Stimulated activated CD4-positive, alpha-beta T cell treated with anti-CD3 and anti-CD28 coated beads, Interleukin-1b, Interleukin-23, amount 100 ng/mL, for 1 hour (primary cell): ENCODE results near the gene PNPLA2.

ENCODE experiments used
- DNase-seq, 2 donors: peaks; one replicate each; pipeline ENCODE4 v3.0.0-alpha.2; 2020; ENCODE audit warnings: low read depth in 2 of 2

Gene PNPLA2

DNA sequence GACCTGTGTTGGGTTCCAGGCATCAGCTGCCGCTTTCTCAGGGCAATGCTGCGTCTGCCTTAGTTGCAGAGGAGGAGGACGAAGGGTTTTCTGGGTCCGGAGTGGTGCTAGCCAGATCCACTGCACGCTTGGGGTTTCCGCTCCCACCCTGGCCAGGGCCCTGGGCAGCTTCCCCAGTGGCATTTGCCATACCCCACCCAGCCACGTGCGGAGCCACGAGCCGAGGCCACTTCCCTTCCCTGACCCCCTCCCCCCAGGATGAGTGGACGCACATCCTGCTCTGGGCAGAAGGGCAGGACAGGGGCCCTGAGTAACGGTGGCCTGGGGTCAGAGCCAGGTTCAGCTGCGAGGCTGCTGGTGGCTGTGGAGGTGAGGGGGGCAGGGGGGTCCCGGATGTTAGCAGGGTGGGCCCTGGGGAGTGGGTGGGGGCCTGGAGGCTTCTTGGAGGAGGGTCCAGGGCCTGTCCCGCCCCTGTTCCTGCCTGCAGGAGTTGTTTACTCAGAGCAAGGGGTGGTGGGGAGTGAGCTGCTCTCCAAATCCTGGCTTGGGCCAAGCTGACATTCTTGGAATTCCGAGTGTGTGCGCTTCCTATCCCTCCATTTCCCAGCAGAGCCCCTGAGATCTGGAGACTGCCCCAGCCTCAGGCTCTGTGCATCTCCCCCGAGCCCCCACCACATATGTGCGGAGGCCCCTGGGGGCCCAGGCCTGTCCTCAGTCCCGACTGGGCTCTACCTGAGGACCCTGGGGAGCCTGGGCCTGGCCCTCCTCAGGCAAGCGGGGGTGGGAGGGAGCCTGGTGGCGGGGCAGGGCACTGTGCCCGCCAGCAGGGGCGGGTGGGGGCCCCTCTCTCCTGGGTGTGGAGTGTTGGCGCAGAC, 25.3 kb downstream of the PNPLA2 start:
- no peak for DNase-seq

DNA sequence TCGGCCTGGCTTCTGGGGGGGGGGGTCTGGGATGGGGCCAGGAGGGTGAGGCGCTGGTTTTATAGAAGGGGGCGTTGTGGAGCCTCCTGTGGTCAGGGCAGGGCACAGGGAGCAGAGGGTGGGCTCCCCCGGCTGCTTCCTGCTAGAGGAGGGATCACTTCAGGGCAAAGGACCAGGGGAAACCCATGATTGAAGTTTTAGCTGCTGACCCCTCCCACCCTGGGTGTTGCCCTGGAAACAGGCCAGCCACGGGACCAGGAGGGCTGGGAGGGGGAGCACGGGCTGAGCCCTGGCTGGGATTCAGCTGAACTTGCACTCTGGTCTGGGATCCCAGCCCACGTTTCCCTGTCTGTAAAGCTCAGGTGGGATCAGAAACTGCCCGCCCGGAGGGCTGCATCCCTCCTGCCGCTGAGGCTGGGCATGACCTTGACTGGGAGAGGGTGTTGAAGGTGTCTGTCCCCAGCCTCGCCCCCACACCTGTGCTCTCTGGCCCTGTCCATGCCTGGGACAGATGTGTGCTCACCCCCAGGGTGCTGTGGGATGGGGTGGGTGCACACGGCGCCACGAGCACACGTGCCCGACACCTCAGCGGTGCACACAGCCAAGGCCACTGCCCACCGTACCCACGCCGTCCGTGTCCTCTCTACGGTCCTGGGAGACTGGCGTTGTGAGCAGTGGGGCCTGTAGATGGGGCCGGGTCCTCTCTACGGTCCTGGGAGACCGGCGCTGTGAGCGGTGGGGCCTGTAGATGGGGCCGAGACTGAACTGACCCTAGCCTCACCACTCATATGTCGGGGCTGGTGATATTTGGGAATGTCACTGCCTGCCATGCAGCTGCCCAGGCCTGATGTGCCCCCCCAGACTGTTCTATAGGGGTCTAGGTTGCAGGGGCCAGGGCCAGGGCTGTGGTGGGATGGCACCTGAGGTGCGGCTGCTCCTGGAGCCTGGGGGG, 26.3 kb downstream of the PNPLA2 start:
- no peak for DNase-seq

DNA sequence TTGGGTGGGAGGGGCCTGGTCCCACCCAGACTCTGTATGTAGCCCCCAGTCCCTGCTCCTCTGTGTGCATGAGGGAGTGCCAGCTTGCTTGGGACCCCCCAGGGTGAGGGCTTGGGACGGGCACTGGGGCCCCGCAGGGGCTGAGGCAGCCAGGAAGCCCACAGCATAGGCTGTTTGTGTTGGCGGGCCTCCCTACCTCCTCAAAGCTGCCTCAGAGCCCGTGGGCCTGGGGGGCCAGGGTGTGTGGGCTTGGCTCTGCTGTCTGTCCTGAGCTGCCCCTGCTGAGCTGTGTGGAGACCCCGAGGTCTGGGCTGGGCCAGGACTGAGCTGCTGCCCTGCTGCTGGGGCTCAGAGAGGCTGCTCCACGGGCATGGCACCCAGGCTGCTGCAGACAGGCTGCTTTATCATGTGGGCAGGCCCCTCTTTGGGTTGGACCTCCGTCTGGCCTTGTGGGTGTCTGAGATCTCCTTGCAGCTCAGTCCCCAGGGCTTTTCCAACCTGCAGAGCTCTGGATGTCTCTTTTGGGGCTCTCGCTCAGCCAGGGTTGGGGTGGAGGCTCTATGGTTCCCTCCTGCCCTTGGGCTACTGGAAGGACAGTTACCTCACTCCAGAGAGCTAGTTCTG, 27.3 kb downstream of the PNPLA2 start:
- DNase-seq = no peak

DNA sequence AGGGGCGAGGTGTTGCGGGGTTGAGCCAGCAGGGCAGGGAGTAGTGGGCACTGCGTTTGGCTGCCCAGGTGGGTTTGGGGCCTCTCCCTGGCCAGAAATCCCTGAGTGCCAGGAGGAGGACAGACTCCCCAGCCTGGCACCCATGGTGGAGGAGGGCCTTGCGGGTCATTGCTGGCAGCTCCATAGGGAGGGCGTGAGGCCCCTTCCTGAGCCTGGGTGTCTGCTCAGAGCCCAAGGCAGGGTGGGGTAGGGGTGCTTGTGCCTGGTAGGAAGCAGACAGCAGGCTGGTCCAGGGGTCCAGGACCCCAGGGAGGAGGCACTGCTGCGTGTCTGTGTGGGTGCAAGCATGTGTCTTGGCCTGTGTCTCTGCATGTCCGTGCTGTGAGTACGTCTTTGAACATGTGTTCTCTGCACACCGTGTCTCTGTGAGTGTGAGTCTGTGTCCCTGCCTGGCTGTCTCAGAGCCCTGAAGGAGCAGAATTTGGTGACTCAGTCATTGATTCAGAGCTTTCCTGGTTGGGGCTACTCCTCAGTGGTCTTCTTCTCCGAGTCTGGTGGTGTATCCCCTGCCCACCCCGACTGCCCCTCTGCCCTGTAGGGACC, 27.9 kb downstream of the PNPLA2 start:
- no peak for DNase-seq

DNA sequence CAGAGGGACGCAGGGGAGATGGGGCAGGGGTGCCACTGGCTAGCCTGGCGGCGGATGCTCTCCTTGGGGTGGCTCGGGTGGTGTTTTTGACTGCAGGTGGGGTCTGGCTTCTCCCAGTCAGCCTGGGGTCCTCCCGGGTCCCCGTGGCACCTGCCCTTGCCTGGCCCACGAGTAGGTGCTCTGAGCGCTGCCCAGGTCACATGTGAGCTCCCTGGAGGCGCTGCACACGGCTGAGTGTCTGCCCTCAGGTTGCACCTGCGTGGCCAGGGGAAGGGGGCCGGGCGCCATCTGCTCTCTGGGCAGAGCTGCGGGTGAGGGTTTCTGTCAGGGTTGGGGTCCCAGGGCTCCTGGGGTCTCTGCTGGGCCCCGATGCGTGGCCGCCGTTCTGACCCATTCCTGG, 29.2 kb downstream of the PNPLA2 start:
- no peak for DNase-seq

DNA sequence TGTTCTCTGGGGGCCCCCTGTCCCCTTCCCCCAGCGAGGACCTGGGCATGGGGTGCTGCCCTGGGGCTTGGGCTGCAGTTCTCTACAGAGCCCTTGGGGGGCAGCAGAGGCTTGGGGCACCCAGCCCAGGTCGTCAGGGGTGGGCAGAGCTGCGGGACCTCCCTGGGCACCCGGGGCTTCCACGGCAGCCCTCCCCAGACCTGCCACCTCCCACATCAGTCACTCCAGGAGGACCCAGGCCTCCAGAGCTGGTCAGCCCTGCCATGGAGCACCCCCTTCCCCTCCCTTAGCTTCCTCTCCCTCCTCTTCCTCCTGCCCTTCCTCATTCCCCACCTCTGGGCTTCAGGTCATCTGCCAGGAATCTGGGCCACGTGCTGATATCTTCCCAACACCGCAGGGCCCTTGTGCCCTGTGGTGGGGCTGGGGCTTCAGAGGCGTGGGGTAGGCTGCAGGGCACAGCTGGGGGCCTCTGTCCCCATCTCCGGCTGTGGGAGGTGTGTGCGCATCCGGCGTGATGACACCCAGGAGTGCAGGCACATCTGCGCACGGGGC, 29.7 kb downstream of the PNPLA2 start:
- DNase-seq = peak; percentile 27 to 58

DNA sequence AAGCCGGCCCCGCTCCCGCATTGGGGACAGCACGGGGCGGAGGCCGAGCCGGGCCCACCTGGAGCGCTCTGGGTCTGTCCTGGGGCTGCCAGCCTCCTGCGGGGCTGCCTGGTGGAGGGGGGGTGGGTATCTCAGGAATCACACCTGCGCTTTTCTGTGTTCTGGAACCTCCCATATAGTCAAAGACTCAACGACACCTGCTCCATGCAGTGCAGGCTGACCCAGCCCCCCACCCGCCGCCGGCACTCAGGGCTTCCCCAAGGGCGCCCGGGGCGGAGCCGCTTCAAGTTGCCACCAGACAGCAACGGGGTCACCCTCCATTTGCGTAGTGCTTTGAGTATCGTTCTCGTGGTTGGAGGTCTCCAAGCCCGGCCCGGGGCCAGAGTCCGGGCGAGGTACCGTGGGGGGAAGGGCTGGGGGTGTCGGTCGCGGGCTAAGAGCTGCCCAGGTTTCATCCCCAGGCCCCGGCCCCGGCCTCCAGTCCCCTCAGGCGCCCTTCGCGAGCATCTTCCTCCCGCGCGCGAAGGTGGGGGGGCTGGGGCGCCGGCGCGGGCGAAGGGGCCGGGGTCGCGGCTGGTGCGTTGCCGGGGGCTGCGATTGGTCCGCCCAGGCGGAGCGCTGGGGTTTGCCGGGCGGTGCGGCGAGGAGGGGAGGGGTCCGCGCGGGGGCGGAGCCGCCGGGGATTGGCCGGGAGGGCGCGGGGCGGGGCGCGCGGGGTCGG, 30.6 kb downstream of the PNPLA2 start:
- DNase-seq = no peak

DNA sequence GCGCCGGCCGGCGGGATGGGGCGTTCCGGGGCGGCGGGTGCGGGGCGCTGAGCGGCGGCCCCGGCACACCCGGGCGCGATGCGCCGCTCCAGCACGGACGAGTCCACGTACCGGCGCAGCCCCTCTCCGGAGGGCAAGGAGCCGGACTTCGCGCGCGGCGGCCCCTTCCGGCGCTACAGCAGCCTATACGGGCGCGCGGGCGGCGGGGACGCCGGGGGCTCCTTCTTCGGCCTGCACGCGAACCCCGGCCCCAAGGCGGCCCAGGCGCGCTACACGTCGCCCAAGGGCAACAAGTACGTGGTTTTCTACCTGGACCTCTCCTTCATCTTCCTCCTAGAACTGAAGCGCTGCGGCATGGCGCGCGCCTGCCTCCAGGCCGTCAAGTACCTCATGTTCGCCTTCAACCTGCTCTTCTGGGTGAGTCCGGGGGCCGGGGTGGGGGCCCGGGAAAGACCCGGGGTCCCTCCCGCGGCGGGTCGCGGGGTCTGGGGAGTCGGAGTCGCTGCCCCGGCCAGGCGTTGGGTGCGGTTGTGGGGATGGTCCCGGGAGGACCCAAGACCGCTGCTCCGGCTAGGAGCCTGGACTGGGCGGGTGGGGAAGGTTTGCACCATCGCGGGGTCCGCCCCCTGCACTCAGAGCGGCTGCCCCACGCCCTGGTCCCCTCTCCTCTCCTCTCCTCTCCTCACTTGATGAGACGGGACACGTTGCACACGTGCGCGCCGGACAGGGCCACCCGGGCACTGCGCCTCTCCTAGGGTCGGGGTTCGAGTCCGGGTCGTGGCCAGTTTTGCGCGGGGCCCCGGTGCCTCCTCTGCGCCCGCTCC, 31.4 kb downstream of the PNPLA2 start:
- no peak for DNase-seq

DNA sequence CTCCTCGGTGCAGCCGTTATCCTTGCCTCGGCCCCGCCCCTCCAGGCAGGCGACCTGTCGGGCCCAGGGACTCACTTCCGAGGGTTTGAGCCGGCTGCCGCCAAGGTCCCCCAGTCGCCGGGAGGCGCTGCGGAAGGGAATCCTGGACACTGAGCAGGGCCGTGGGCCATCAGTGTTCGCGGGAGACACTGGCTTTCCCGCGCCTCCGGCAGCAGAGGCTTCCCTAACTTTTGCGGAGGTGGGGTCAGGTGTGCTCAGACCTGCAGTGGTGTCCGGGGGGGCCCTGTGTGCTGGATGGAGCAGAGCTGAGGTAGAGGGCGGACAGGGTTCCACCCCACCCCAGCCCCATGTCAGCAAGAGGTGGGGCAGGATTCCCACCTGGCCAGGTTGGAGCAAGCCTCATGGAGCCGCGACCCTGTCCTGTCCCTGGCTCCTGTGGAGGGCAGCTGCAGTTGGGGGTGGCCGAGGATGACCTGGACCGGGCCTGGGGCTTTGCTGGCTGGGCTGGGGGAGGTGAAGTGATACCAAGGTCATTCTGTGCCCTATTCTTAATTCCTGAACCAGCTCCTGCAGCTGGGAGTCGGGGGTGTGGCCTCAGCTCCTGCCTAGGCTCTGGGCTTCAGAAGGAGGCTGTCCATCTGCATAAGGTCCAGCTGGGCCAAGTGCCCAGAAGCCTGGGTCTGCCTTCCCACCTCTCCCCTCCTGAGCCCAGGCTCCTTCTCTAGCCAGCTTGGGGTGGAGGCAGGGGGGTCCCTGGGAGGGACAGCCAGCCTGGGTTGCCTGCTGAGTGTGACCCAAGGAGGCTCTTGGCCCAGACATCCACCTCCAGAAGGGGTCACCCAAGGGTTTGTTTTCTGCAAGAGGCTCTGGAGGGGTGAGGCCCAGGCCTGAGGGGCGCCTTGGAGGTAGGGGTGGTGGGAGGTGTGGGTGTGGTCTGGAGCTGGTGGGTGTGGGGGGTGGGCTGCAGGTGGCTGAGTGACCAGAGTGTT, 32.4 kb downstream of the PNPLA2 start:
- no peak for DNase-seq

DNA sequence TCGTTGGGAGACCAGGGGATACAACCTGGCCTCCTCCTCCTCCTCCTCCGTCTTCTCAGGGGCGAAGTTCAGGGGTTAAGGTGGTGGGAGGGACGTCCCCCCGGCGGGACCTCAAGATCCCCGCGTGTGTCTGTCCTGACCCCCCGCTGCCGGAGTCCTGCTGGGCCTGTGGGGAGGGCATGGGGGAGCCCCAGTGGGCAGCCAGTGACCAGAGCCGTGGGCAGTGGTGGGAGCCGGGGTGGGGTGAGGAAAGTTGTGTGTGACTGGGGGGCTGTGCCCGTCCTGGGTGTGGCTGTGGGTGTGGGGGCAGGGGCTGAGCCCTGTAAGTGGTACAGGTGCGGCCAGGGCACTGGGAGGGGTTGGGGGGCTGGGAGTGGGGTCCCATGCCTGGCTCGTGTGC, 34.0 kb downstream of the PNPLA2 start:
- DNase-seq = no peak

DNA sequence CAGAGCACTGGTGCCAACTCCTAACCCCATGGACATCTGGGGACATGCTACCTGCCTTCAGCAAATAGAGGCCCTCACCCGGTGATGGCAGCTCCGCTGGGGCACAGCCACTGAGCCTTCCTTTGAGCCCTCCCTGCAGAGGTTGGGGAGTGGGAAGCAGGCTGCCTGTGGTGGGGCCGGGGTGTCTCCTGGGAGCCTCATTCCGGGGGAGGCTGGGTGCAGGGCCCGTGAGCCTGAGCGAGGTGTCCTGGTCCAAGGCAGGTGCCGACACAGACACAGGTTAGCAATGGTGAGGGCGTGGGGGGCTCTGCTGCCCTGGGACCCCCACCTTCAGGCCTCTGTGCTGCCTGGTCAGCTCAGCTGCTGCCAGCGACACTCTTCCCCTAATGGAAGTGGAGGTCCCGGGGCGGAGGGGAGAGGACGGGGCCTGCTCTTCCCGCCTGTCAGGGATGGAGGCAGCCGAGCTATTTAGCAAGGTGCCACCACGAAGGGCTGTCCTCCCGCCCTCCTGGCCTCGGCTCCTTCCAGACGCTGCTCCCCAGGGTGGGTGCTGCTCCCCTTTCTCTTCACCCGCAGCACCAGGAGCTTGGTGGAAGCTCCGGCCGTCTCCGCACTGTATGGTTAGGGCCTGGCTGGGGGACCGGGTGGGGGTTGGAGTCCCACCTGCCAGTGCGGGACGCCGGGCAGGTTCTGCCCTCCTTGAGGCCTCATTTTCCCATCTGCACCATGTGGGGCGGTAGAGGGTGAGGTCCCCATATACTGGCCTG, 35.2 kb downstream of the PNPLA2 start:
- no peak for DNase-seq

DNA sequence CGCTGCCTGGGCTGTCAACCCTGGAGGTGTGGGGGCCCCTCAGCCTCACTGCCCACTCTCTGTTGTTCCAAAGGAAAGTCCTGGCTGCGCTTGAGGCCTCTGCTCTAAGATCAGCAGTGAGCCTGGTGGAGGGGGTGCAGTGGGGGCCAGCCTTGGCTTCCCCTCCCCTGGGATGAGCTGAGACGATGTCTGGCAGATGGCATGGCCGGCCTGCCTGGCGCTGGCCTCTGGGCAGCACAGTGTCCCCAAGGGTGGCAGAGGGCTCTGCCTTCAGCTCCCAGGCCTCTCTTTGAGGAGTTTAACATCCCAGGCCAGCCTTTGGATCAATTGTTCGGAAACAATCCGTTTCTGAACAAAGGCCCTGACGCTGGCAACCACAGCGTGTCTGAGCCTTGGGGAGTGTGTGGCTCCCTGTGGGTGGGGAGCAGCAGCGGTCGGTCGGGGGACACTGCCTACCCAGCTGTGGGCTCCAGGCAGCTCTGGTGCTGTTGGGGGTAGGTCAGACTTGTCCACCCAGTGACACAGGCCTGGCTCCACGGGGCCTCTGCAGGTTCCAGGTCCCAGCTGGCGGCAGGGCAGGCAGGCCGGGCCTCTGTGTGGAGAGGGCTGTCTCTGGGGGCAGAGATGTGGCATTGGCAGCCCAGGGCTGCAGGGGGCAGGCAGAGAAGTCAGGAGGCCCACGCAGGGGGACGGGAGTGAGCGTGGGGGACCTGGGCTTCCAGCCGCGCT, 36.1 kb downstream of the PNPLA2 start:
- no peak for DNase-seq

DNA sequence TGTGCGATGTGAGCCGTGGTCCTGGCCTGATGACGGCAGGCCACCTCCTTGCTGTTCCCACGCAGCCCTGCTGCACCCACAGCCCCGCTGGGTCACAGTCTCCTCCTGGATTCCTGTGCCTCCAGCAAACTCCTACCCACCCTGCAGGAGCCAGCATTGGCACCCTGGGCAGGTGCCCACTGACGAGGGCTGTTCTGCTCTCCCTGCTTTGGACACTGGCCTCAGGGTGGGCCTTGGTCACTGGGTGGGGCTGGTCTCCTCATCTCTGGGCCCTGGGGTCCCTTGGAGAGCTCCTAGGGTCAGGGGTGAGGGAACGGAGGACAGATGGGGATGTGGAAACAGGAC, 36.6 kb downstream of the PNPLA2 start:
- DNase-seq = no peak

DNA sequence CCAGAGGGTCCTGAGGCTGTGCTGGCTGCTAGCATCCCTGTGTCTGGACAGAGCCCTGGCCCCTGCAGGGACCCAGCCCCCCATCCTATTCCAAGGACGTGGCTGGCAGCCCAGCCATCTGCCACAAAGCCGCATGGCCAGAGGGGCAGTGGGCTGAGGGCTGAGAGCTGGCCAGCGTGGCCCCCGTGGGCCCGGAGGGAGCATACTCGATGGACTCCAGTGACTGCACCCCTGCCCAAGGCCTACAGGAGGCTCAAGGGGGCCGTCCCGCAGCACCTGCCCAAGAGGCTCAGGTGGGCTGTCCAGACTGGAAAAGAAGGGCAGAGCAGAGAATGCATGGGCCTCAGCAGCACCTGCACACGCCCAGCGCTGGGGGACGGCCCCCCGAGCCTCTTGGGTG, 37.1 kb downstream of the PNPLA2 start:
- no peak for DNase-seq

DNA sequence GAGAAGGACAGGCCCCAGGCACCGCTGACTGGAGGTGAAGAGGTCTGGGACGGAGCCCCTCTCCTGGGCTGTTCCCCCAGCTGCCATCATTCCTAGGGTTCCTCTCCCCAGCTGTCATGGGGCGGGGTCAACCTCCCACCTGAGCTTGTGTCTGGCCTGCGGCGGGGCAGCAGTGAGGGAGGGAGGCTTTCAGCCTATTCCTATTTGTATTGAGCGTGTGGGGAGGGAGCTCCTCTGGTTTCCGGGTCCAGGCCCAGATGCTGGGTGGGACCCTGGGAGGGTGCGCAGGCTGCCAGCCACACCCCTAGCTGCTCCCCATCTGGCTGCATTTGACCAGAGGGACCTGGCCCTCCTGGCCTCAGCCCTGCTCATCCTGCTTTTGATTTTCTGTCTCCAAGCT, 37.7 kb downstream of the PNPLA2 start:
- no peak for DNase-seq

DNA sequence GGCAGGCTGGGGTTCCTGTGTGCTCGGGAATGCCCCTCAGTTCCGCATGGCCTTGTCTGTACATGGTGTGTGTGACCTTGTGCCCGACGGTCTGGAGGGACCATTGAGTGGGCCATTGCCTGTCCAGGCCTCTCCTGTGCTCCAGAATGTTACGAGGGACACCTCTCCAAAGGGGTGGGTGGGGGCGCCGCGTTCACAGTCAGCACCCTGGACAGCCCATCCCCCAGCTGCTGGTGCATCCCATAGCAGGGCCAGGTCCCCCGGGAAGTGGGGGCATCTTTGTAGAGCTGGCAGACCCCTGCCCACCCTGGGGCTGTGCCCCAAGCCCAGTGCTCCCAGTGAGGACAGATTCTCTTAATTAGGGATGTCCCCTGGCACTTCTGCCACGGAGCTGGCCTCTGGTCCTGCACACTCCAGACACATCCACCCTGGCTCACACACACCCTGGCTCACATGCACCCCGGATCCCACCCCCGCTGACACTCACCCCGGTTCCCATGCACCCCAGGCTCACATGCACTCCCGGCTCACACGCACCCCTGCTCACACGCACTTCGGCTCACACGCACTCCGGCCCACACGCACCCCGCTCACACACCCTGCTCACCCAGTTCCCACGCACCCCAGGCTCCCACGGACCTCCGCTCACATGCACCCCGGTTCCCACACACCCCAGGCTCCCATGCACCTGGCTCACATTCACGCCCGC, 39.5 kb downstream of the PNPLA2 start:
- DNase-seq = no peak
